ENCODE results near the gene ATG13.

ATG13 gene

DNA sequence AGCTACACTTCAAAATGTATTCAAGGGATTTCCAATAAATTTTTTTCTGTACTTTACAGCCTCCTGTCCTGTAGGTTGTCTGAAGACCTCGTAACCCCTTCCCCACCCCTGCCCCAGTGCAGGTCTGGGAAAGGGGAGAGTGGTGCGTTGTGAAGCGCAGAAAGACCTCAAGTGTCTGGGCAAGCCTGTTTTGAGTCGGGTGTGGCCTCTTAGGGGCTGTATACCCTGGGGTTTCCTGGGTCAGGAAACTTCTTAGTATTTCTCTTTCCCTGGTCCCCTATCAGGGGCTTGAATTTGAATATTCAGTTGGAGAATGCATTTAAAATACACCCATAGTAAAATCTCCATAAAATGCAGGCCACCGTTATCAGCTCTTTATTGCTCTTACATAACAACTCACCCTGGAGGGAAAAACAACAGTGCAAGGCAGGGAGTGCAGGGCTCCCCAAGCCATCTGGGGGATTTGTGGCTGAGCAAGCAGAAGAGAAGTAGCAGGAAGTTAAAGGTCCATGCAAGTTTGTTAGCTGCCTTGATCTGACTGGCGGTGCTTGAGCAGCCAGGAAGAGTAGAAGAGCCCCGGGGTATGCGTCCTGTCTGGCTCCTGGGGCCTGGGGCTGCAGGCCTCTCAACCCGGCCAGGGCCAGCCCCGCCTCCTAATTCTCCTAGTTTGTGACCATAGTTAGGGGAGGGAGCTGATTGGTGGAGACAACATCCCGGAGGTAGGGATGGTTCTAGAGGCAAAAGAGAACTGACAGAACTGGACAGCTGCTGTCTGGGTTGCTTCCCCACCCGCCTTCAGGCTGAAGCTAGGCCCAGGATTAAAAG, 57.3 kb downstream of the ATG13 start:
- in situ Hi-C loops (cut with MboI; ENCODE audit: low sequenced_read_pairs), result no loop called here

DNA sequence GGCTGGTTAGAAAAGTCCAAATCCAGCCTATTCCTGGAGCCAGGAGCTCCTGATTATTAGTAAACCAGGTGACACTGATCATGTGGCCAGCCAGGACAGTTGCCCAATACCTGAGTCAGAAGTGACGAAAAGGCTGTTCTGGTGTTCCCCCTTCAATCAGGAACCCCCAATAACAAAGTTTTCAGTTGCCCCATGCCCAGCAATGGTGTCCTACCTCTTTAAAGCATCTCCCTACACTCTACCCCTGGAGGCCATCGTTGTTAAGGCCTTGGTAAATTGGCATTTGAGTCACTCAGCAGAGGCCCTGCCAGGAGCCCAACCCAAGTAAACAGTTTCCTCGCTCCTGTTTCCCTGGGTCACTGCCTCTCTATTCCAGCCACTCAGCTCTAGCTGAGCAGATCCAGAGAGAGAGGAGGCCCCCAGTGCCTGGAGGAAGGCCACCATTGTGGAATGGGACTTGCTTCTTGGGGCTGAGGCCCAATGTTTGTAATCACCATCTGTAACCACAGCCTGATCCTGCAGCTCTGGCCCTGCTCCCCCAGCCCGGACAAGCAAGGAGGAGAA, 58.0 kb downstream of the ATG13 start:
- in situ Hi-C loops (cut with MboI; ENCODE audit: low sequenced_read_pairs), result no loop called here

- in situ Hi-C loops (cut with MboI; ENCODE audit: low sequenced_read_pairs), result no loop called here
These were observed 58.6 kb downstream of the ATG13 start for GRCh38 chr11:46675949-46676348.

GRCh38 chr11:46676436-46677158, 59.2 kb downstream of the ATG13 start:
- in situ Hi-C loops (cut with MboI; ENCODE audit: low sequenced_read_pairs), result no loop called here

GRCh38 chr11:46677169-46677568, 59.8 kb downstream of the ATG13 start:
- in situ Hi-C loops (cut with MboI; ENCODE audit: low sequenced_read_pairs), result no loop called here

DNA sequence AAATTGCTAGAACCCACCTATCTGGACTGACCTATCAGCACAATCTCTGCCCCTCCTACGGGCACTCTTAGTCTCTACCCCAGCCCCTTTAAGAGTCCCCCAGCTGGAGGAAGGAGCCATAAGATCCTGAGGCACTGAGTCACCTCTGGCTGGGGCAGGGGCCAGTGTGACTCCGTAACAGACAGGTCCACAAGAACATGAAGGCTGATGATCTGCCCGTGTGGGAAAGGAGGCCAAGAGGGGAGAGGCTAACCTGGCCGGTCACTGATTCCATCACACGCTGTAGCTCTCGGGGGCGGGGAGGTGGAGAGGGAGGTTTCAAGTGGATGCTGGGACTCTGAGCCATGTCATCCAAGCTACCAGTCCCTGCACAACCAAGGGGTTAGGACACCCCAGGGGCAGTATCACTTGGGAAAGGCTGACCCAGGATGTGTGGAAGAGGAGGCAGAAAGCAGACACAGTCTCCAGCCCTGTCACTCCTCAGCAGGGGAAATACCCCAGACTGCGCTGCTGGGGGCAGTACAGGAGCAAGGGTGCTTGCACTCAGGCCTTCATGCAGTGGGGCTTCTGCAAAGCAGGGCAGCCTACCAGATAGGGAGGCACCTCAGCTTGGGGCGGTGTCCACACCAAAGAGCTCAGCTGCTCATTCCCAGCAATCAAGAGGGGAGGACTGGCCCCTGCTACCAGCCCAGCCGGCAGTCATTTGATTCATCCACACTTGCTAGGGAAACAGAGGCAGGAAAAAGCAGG, 60.8 kb downstream of the ATG13 start:
- in situ Hi-C loops (cut with MboI; ENCODE audit: low sequenced_read_pairs), result no loop called here

DNA sequence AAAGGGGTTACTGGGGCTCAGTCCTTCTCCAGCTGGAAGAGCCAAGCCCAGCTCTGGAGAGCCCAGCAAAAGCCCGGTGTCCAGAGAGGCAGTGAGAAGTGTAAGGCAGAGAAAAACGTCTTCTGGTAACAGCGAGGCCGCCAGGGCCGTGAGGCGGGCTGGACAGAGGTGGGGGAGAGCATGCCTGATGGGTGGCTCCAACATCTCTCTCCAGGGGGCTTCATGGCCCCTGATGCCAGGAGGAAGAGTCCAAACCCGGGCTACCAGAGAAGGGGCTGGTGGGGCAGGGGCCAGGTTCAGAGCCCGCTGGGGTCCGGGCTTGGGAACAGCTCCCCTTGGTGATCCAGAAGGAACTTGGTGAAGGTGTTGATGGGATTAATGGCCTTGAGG, 61.4 kb downstream of the ATG13 start:
- in situ Hi-C loops (cut with MboI; ENCODE audit: low sequenced_read_pairs), result no loop called here

DNA sequence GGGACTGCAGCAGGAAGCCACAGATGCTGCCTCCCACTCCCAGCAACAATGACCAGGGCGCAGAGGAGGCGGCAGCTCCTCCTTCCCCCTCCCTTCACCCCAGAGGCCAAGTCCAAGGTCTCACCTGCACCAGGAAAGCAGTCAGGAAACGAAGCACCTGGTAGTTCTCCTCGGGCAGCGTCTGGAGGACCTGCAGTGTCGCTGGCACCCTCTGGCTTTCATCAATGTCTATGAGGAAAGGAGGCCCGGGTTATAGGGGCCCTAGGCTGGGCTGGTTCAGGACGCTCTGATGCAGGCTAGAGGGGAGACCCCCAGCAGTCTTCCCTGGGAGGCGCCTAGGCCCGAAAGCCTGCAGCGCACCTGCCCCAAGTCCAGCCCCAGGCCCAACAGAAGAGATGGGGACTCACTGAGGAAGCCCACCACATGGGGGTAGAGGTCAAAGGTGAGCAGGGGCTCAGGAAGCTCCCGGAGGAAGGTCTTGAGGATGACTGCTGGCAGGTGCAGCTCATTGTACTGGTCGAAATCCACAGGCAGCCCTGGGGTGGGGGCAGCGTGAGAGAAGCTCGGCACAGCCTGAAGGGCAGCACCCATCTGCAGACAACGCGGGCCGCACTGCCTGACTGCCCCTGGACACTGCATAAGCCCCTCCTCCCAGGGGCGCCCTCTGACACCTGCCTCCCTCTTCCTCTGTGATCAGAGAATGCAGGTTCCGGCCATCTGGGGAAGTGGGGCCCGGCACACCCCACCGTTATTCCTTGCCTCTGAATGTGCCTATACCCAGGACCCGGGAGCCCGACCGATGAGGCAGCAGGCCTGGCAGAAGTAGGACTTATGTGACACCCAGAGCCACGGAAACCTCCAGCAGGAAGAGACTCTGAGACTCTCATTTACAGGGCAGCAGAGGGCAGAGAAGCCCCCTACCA, 62.1 kb downstream of the ATG13 start:
- in situ Hi-C loops (cut with MboI; ENCODE audit: low sequenced_read_pairs), result no loop called here

GRCh38 chr11:46680164-46680760, 62.9 kb downstream of the ATG13 start:
- in situ Hi-C loops (cut with MboI; ENCODE audit: low sequenced_read_pairs), result no loop called here

- in situ Hi-C loops (cut with MboI; ENCODE audit: low sequenced_read_pairs), result no loop called here
These were observed 63.5 kb downstream of the ATG13 start for GRCh38 chr11:46680815-46681214.

DNA sequence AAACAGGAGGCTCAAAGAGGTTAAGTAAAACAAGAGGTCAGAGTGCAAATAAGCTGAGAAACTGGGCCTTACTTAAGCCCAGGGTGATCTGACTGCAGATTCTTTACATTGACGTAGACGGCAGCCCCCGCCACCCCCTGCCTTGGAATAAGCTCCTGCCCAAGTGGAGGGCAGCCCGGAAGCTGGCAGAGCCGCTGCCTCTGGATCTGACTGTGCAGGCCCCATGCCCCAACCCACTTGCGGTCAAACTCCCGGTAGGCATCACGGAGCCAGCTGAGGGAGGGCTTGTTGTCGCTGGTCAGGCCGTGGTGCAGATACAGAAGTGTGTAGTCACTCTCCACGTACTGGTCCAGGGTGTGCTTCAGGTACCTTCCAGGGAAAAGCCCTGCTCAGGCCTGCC, 64.5 kb downstream of the ATG13 start:
- in situ Hi-C loops (cut with MboI; ENCODE audit: low sequenced_read_pairs), result no loop called here

DNA sequence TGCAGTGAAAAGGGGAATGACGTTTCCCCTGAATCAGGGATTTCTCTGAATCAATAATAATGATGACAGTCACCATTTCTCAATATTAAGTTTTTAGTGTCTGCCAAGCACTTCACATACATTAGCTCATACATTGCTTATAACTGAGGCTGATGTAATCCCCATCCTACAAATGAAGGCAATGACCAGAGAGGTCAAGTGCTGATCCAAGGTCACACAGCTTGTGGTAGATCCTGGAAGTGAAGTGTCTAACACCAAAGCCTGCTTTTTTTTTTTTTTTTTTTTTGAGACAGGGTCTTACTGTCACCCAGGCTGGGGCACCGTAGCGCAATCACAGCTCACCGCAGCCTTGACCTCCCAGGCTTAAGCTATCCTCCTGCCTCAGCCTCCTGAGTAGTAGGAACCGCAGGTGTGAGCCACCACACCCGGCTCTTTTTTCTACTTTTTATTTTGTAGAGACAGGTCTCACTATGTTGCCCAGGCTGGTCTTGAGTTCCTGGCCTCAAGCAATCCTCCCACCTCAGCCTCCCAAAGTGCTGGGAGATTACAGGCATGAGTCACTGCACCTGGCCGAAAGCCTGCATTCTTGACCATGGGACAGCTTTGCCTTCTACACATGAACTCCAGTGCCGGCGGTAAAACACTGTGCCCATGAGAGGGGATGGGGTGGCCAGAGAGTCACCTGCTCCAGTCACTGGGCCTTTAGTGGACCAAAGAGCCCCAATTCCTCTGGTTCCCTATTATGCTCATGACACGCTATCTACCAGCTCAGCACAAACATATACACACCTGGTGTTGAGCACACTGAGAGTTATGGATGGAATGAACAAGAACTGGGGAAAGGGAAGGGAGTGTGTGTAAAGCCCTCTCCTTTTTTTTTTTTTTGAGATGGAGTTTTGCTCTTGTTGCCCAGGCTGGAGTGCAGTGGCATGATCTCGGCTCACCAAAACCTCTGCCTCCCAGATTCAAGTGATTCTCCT, 65.7 kb downstream of the ATG13 start:
- in situ Hi-C loops (cut with MboI; ENCODE audit: low sequenced_read_pairs), result no loop called here

DNA sequence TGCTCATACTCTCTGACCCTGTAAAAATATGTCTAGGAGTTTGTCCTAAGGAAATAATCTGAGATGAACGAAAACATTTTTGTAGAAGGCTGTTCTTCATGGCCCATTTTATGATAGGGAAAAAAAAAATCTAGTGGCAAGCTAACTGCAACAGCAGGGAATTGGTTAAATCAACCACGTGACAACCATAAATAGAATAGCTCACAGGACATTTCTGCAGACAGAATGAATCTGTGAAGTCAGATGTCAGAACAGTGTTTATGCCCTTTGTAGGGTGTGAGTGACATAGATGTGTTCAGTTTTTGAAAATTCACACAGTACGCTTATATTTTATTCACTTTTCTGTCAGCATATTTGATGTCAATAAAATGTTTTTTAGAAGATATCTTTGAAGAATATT, 67.0 kb downstream of the ATG13 start:
- in situ Hi-C loops (cut with MboI; ENCODE audit: low sequenced_read_pairs), result no loop called here

DNA sequence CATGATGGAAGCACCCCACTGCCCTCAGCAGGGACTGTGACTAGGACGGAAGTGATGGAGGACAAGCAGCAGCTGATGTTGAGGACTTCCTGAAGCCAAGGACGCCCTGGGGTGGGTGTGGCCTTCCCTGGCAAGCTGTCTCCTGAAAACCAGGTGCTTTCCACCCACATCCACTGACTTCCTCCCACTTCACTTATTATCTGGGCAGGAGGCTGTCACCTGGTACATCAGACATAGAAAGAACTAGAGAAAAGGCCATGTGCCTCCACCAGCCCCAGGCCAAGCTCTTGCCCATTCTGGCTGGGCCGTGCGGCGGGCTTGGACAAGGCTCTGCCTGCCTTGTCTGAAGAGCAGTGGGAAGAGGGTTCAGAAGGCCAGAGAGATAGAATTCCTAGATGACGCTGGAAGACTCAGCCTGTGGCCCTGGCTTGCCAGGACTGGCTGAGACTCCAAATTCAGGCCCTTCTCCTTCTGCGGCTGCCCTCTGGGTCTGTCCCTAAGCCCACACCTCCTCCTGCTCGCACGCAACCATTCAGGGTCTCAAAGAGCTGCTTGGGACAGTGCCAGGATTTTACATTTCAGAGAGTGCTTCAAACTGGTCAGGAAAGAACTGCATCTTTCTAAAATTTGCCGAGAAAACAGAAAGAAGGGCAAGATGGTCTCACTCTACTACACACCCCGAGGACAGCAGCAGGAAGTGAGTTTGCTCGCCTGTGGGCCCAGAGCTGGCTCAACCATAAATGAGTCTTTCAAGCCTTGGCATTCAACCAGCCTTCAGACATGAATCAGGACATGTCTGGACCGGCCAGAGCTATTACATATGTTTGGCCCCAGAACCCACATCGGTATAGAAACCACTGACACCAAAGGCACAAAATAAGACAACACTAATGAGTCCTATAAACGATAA, 69.8 kb downstream of the ATG13 start:
- in situ Hi-C loops (cut with MboI; ENCODE audit: low sequenced_read_pairs), result no loop called here

GRCh38 chr11:46690702-46691101, 73.3 kb downstream of the ATG13 start:
- in situ Hi-C loops (cut with MboI; ENCODE audit: low sequenced_read_pairs), result no loop called here

- in situ Hi-C loops (cut with MboI; ENCODE audit: low sequenced_read_pairs), result no loop called here
These were observed 75.1 kb downstream of the ATG13 start for GRCh38 chr11:46692450-46692849.

DNA sequence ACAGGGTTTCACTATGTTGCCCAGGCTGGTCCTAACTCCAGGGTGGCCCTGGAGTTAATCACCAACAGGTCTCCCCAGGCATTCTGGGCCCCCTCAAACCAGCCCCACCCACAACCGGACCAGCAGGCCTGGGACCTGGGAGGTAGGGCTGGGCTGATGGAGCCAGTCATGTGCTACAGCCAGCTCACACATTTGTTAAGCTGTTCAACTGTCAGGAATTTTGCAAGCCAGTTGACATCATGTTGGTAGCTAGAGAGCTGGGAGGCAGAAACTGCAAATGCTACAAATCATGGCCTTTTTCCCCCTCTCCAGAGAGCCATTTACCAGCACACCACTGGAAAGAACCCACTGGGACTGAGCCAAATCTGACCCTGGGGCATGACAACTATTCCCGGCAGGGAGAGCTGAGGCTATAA, 76.3 kb downstream of the ATG13 start:
- in situ Hi-C loops (cut with MboI; ENCODE audit: low sequenced_read_pairs), result no loop called here

GRCh38 chr11:46694072-46694471, 76.7 kb downstream of the ATG13 start:
- in situ Hi-C loops (cut with MboI; ENCODE audit: low sequenced_read_pairs), result no loop called here

Data from HL-60/S4 treated with retinoic acid at 250 ng/mL for 4 days and 3 days (cell line).